GM12872 (cell line): Measurements from ENCODE around the gene RPL10.

ENCODE experiments used
- TF ChIP-seq, protein P1 (sequence below): IDR thresholded peaks from 3 replicates; pipeline ENCODE4 v1.5.1; 2011; ENCODE audit warnings: low read depth, mild to moderate bottlenecking, low read length, moderate library complexity; ENCODE audit not compliant: insufficient read depth

The RPL10 gene

GRCh38 chrX:154448484-154448883 lies 50.3 kb downstream of the RPL10 start:
- TF ChIP-seq, protein P1, sequence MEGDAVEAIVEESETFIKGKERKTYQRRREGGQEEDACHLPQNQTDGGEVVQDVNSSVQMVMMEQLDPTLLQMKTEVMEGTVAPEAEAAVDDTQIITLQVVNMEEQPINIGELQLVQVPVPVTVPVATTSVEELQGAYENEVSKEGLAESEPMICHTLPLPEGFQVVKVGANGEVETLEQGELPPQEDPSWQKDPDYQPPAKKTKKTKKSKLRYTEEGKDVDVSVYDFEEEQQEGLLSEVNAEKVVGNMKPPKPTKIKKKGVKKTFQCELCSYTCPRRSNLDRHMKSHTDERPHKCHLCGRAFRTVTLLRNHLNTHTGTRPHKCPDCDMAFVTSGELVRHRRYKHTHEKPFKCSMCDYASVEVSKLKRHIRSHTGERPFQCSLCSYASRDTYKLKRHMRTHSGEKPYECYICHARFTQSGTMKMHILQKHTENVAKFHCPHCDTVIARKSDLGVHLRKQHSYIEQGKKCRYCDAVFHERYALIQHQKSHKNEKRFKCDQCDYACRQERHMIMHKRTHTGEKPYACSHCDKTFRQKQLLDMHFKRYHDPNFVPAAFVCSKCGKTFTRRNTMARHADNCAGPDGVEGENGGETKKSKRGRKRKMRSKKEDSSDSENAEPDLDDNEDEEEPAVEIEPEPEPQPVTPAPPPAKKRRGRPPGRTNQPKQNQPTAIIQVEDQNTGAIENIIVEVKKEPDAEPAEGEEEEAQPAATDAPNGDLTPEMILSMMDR, result no peak

DNA sequence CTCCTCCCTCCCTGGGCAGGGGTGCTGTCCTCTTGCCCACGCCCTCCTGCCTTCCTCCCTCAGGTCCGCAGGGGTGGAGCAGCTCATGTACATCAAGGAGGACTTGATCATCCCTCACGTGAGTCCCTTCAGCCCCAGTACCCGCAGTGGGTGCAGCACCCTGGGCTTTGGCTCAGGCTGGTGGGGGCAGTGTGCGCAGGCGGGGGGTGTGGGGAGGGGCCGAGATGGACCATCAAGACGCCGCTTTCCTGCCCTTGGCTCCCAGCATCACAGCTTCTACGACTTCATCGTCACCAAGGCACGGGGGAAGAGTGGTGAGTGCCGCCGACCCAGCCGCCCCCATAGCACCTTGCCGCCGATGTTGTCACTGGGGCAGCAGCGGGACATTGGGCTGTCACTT lies 51.4 kb downstream of the RPL10 start:
- TF ChIP-seq, protein P1, result no peak

DNA sequence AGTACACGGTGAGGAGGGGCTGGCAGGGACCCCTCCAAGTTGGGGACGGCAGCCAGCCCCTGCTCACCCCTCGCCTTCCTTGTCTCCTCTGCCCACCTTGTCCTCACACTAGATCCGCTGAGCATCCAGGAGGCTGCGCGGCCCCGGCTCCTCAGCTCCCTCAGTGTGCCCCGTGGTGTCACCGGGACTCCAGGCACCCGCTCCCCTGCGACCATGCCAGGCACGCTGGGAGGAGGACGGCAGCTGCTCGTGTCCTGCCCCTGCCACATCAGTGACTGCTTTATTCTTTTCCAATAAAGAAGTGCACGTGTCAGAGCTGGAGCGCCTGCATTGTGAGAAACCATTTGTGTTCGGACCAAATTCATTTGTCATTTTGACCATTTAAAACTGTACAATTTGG lies 52.1 kb downstream of the RPL10 start:
- TF ChIP-seq, protein P1, result no peak
